Stimulated activated naive CD8-positive, alpha-beta T cell treated with anti-CD3 and anti-CD28 coated beads, Interleukin-15, amount 100 ng/mL, for 72 hours (primary cell): Measurements from ENCODE around the gene FGF5.
"Not testable (repeated sequence)": the region's sequence is repeated elsewhere in the genome, so short reads cannot be mapped to it uniquely, and the experiment has no call there.

Source experiments
- ATAC-seq: fragments of 150-1000 bp; cut with Tn5 transposase; 2 replicates; pipeline ENCODE4 v1.10.0; 2021; ENCODE audit warnings: mild to moderate bottlenecking, moderate library complexity
- DNase-seq, 2 donors: peaks; one replicate each; pipeline ENCODE4 v3.0.0; 2021 to 2022
- H3K27ac Mint-ChIP-seq, 2 donors: one replicate each; pipeline ENCODE4 v1.8.0; 2022; ENCODE audit warnings: mild to moderate bottlenecking in 2 of 2, mixed read lengths in 2 of 2, moderate library complexity in 2 of 2
- H3K27me3 Mint-ChIP-seq: one replicate; pipeline ENCODE4 v1.8.0; 2022; ENCODE audit warnings: mixed read lengths
- H3K4me1 Mint-ChIP-seq: one replicate; pipeline ENCODE4 v1.8.0; 2022; ENCODE audit warnings: mild to moderate bottlenecking, mixed read lengths
- H3K4me3 Mint-ChIP-seq, 2 donors: one replicate each; pipeline ENCODE4 v1.8.0; 2022; ENCODE audit warnings: mild to moderate bottlenecking in 2 of 2, mixed read lengths in 2 of 2, moderate library complexity in 1 of 2
- H3K9me3 Mint-ChIP-seq, 2 donors: one replicate each; pipeline ENCODE4 v1.8.0; 2022; ENCODE audit warnings: mixed read lengths in 2 of 2

Gene FGF5

DNA sequence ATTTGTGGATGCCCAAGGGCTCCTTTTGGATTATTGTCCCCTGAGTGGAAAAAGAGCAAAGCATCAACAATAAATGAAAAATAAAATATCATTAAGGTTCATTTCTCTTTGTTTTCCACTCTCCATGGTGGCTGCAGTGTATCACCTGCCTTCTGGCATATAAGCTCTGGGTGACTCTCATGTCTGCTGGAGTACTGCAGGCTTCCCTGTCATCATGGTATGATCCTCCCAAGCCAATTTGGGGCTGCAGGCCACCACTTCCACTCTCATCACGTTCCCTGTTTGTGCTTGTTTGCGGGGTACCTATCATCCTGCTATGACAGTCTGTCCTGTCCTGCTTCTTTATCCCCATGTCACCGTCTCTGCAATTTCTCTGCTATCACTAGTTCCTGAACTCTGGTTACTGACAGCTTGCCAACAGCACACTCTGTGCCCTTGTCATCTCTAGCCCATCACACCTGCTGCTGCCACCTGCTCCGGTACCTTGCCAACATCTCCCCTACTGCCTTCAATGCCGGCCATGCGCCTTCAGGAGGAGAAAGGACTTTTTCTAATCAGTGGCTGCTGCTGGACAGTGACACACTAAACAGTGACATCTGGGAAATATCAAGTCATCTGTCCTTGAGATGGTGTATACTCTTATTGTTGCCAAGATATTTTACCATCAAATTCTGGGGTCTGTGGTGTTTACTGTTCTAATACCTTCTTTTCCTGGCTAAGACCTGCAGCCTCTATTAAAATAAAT is 23.0 kb upstream of the FGF5 start:
- no peak for ATAC-seq
- no peaks in the 10 kb centered on the region for H3K9me3 Mint-ChIP-seq
- H3K27ac Mint-ChIP-seq = no peak overlapping the region
- H3K4me1 Mint-ChIP-seq = no peaks in the 10 kb centered on the region
- no peak for DNase-seq
- H3K27me3 Mint-ChIP-seq = no peaks in the 10 kb centered on the region
- no peak overlapping the region for H3K4me3 Mint-ChIP-seq

DNA sequence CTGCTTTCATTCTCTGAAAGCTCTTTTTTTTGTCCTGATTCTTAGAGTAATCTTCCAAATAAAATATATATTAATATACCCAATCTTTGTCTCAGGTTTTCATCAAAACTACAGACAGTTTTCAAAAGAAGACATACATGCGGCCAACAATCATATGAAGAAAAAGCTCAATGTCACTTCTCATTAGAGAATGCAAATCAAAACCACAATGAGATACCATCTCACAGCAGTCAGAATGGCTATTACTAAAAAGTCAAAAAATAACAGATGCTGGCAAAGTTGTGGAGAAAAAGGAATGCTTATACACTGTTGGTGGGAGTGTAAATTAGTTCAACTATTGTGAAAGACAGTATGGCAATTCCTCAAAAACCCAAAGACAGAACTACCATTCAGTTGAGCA is 19.0 kb upstream of the FGF5 start:
- not testable (repeated sequence) for DNase-seq, H3K27me3 Mint-ChIP-seq, H3K4me3 Mint-ChIP-seq, H3K4me1 Mint-ChIP-seq, H3K27ac Mint-ChIP-seq, ATAC-seq, H3K9me3 Mint-ChIP-seq

DNA sequence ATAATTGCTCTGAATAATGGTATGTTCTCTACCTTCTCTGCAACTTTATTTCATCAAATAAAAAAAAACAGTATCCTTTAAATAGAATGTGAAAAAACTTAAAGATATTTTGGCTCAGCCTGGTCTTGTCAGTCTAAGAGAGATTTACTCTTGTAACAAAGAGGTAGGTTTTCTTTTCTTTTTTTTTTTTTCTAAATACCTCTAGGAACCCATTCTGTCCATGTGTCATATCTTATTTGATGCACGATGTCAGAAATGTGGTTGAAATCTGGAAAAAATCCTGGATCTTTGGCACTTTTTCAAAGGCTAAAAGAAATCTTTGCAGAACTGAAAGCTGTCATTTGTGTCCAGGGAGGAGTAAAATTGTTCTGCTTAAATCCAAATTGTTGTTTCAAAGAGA is 17.3 kb upstream of the FGF5 start:
- H3K27me3 Mint-ChIP-seq = no peaks in the 10 kb centered on the region
- H3K4me1 Mint-ChIP-seq = no peaks in the 10 kb centered on the region
- ATAC-seq (no peak), DNase-seq (no peak)
- no peaks in the 10 kb centered on the region for H3K9me3 Mint-ChIP-seq
- H3K27ac Mint-ChIP-seq = no peak overlapping the region
- H3K4me3 Mint-ChIP-seq = no peak overlapping the region

DNA sequence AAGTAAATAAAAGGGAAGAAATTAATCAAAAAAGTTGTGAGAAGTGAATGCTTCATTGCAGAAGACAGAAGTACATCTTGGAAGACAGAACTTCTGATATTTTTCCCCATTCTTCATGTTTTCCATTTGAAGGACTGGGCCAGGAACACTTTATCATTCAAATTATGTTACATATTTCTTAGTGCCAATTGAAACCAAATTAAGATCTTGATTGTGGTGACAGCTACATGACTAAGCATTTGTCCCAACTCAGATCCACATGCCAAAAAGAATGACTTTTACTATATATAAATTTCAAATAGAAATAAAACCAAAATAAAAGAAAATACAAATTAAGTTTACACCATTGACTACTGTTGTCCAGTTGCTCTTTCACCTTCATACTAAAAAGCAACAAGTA is 14.0 kb upstream of the FGF5 start:
- H3K27me3 Mint-ChIP-seq = peaks cover 11% of the 10 kb centered on the region
- no peaks in the 10 kb centered on the region for H3K4me1 Mint-ChIP-seq
- no peak overlapping the region for H3K4me3 Mint-ChIP-seq
- DNase-seq = no peak
- no peak overlapping the region for H3K27ac Mint-ChIP-seq
- no peak for ATAC-seq
- no peaks in the 10 kb centered on the region for H3K9me3 Mint-ChIP-seq

DNA sequence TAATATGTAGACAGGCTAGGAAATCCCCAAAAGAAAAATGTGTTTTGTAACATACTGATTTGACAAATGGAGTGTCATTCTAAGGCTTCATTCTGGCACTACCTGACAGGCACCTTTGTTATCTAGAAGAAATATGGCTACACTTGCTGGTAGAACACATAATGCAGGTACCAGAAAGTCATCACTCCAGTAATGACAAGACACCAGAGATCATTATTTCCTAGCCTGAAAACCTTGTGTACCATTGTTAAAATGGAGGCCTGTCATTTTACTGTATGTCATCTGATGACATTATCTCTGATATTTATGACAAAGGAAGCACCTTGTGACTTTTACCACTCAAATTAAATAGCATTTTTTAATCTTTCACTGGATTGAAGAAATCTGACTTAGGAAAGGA is 13.5 kb upstream of the FGF5 start:
- H3K27me3 Mint-ChIP-seq = peaks cover 16% of the 10 kb centered on the region
- no peaks in the 10 kb centered on the region for H3K9me3 Mint-ChIP-seq
- DNase-seq (no peak), ATAC-seq (no peak)
- no peak overlapping the region for H3K27ac Mint-ChIP-seq
- no peak overlapping the region for H3K4me3 Mint-ChIP-seq
- H3K4me1 Mint-ChIP-seq = no peaks in the 10 kb centered on the region

DNA sequence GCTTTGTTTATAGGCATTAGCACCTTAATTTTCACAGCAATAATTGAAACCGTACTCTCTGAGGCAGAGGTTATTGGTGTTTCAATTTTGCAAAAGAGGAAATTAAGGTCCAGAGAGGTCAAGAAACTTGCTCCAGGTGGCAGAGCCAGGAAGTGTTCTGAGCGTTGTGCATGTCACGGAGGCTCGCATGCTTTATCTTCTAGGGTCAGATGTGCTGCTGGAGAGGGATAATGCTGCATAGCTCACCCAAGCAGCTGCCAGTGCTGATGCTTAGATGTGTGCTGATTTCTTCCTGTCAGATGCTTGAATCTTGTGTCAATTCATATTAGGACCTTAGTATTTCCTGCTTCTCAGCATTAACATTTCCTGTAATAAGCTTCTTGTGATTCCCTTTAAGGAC is 13.0 kb upstream of the FGF5 start:
- peaks cover 18% of the 10 kb centered on the region for H3K27me3 Mint-ChIP-seq
- no peak for DNase-seq
- H3K4me3 Mint-ChIP-seq = no peak overlapping the region
- H3K9me3 Mint-ChIP-seq = no peaks in the 10 kb centered on the region
- H3K4me1 Mint-ChIP-seq = no peaks in the 10 kb centered on the region
- no peak for ATAC-seq
- H3K27ac Mint-ChIP-seq = no peak overlapping the region

DNA sequence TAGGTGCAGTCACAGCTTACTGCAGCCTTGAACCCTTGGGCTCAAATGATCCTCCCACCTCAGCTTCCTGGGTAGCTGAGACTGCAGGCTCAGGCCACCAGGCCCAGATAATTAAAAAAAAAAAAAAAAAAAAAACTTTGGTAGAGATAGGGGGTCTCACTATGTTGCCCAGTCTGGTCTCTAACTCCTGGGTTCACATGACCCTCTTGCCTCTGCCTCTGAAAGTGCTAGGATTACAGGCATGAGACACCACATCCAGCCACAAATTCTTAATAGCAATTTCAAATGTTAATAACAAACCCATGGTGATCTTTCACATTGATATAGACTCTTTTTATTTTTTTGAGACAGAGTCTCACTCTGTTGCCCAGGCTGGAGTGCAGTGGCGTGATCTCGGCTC is 12.3 kb upstream of the FGF5 start:
- DNase-seq (no peak), ATAC-seq (no peak)
- Mint-ChIP-seq H3K9me3 (no peaks in the 10 kb centered on the region), H3K4me3 (no peak overlapping the region), H3K4me1 (no peaks in the 10 kb centered on the region), H3K27me3 (peaks cover 18% of the 10 kb centered on the region), H3K27ac (no peak overlapping the region)

DNA sequence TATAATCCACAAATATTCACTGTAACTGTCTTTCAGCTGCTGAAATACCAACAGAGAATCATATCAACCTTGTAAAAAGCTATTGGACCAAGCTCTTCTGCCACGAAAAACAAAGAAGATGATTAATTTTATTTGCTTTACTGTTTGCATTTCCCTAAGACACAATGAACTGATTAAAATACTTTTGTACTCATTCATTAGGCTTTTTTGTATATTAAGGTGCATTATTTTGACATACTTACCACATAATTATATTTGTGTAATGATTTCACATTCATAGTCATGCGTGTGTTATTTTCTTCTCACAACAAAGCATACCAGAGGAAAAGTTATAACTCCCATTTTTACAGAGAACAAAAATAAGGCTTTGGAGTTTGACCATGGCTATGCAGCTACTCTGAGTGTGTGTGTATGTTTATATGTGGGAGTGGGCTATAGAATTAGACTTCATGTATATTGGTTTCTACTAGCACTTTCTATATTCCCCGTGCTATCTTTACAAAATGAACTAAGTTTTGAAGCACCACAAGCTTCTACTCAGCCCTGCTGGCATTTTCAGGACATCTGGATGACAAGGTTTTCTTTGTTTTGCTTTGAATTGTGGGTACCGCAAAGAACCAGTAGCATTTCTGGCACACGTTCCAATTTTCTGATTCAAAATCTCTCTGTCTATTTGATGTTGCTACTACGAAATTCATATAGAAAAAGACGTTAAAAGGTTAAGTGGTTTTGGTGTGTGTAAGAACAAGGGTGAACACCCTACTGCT is 11.0 kb upstream of the FGF5 start:
- peaks cover 18% of the 10 kb centered on the region for H3K27me3 Mint-ChIP-seq
- H3K4me3 Mint-ChIP-seq = no peak overlapping the region
- no peak for DNase-seq
- no peaks in the 10 kb centered on the region for H3K9me3 Mint-ChIP-seq
- ATAC-seq = no peak
- no peaks in the 10 kb centered on the region for H3K4me1 Mint-ChIP-seq
- H3K27ac Mint-ChIP-seq = no peak overlapping the region

DNA sequence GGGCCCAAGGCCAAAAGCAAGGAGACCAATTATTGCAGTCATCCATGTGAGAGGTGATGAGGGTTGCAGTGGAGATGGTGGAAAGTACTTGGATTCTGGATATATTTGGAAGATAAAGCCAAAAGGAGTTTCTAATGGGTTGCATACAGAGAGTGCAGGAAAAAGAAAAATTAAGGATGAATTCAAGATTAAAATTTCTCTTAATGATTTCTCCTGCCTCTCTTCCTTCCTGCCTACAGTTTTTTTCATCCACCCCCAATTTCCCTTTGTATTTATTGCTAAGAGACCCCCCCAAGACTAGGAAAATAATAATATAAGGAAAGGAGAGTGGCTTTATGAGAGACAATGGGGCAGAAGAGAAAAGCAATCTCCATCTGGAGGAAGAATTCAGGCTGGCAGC is 8.6 kb upstream of the FGF5 start:
- ATAC-seq = no peak

DNA sequence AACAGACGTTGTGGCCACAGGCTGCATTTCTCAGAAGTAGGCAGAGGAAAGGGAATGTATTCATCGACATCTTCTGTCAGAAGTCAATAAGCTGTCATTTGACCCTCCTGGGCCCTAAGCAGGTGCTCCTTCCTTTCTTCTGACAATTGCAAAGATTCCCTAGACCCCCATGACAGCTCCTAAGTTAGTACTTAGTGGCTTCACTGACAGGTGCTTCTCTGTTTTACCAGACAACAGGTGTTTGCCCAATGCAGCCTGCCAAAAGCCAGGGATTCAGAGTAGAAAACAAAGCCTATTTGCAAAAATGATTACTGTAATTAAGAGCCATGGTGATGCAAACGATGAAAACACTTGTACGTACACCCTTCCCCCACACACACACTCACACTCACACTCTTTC is 7.5 kb upstream of the FGF5 start:
- Mint-ChIP-seq H3K9me3 (no peaks in the 10 kb centered on the region), H3K27ac (no peak overlapping the region), H3K4me3 (no peak overlapping the region), H3K4me1 (no peaks in the 10 kb centered on the region), H3K27me3 (peaks cover 49% of the 10 kb centered on the region)
- ATAC-seq (no peak), DNase-seq (no peak)

More for the DNA sequence above, 8.6 kb upstream of the FGF5 start:
- Mint-ChIP-seq H3K27me3 (peaks cover 37% of the 10 kb centered on the region), H3K27ac (no peak overlapping the region), H3K4me3 (no peak overlapping the region), H3K4me1 (no peaks in the 10 kb centered on the region), H3K9me3 (no peaks in the 10 kb centered on the region)
- DNase-seq = no peak

DNA sequence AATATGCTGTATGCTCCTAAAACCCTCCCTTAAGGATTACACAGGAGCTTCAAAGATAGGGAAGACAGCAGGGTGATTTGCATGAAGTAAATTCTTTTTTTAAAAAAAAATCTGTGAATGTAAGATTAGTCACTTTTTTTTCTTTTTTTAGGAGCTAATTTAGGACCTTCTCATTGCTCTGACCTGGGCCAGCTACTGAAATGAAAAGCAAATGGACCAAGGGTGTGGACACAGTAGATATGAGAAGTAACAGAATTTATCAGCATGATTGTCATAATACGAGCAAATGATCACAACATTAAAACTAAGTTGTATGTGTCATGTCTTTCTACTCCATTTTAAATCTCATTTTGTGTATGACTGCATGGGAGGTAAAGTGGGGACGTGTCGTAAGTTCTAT is 6.6 kb upstream of the FGF5 start:
- no peaks in the 10 kb centered on the region for H3K9me3 Mint-ChIP-seq
- no peak overlapping the region for H3K27ac Mint-ChIP-seq
- peaks cover 57% of the 10 kb centered on the region for H3K27me3 Mint-ChIP-seq
- H3K4me3 Mint-ChIP-seq = no peak overlapping the region
- peaks cover 5% of the 10 kb centered on the region for H3K4me1 Mint-ChIP-seq
- DNase-seq (no peak), ATAC-seq (no peak)

DNA sequence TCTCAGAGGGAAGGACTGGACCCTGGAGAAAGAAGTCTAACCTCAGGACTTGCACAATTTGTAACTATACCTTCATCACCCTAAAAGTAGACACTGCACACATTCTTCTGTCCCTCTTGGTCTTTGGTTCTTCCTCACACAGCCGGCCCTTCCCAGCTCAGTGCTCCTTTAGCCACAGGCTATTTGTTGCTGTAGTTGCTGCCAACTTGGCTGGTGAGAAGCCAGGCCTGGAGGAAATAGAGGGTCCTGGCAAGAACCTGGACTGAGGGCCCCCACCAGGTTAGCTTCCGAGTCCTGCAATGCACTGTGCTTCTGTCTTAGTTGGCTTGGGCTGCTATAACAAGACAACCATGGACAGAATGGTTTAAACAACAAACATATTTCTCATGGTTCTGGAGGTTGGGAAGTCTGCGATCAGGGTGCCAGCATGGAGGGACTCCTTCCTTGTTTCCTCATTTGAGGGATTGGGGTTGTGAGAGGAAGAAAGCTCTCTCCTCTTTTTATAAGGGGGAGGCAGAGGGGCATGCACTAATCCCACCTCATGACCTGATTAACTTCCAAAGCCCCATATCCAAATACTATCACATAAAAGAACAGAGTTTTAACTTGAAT is 4.4 kb upstream of the FGF5 start:
- no peak overlapping the region for H3K27ac Mint-ChIP-seq
- peaks cover 72% of the 10 kb centered on the region for H3K27me3 Mint-ChIP-seq
- H3K4me1 Mint-ChIP-seq = peaks cover 23% of the 10 kb centered on the region
- no peak for ATAC-seq
- DNase-seq = no peak
- no peak overlapping the region for H3K4me3 Mint-ChIP-seq
- H3K9me3 Mint-ChIP-seq = no peaks in the 10 kb centered on the region

DNA sequence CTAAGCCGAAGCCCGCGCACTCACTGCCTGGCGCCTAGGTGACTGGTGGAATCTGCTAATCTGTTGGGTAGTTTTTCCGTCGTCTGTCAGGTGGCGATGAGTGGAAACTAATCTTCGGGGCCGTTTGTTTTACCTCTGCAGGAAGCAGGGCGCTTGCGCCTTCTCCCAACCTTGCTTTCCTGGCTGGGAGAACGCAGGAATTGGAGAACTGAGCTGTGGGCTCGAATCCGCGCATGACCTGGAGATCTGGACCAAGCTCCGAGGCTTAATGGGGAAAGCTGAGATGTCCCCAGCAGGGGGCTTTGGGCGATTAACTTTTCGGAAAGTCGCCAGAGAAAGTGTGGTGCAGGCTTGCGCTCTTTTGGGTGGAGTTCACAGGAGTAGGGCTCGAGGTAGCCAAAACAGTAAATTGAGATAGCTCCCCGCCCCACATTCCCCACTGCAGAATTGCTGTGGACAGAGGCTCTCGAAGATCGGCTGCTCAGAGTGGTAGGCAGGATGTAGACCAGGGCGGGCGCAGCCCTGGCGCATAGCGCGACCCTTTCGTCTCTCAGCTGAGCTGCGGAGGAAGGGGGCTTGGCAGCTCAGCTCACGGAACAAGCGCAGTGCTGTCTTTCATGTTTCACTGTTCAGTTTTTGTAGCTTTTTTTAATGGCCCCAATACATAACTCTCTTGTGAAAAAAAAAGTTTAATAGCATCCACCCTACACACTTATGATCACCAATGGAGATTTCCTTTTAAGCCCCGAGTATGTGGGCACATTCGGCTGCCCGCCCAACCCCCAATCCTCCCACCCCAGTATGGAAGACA is 2.7 kb upstream of the FGF5 start:
- H3K9me3 Mint-ChIP-seq = no peaks in the 10 kb centered on the region
- peaks cover 35% of the 10 kb centered on the region for H3K4me1 Mint-ChIP-seq
- peaks cover 78% of the 10 kb centered on the region for H3K27me3 Mint-ChIP-seq
- peak overlapping the region in 1 of 2 donors; percentile 48 for H3K27ac Mint-ChIP-seq
- no peak overlapping the region for H3K4me3 Mint-ChIP-seq
- no peak for DNase-seq
- ATAC-seq = no peak

DNA sequence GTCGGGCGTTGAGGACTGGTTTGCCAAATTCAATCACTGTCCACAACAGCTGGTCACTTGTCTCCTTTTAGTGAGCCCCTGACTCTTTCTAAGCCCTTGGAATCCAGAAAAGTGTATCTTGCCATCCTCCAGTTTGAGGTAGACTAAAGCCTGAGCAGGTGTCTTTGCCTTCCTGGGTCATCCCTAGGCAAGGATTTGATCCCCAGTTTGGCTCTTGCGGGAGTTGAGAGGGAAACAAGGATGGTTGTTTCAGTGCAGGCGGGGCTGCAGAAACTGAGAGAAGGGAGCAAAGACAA is 2.2 kb upstream of the FGF5 start:
- Mint-ChIP-seq H3K27ac (peak overlapping the region in 1 of 2 donors; percentile 48), H3K4me1 (peaks cover 36% of the 10 kb centered on the region), H3K4me3 (no peak overlapping the region), H3K9me3 (no peaks in the 10 kb centered on the region), H3K27me3 (peaks cover 84% of the 10 kb centered on the region)
- ATAC-seq = no peak
- no peak for DNase-seq

DNA sequence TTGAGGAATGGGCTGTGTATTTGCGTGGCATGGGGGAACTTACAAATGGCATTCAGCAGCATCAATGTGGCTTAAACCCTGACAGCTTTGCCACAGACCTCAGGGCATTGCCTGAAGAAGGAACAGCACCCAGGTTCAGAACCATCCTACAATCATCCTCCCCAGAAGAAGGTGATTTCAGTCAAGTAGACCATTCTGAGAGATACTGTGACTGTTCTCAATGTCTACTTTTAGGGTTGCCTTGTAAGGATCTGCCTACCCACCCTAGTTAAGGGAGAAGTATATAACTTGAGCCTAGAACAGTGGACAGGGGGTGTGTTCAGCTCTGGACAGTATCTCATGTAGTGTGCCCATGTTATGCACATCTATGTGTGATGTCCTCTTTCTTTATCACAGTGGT is 1.6 kb upstream of the FGF5 start:
- peaks cover 36% of the 10 kb centered on the region for H3K4me1 Mint-ChIP-seq

More for the DNA sequence above, 1.6 kb upstream of the FGF5 start:
- H3K4me3 Mint-ChIP-seq = no peak overlapping the region
- no peaks in the 10 kb centered on the region for H3K9me3 Mint-ChIP-seq
- no peak overlapping the region for H3K27ac Mint-ChIP-seq
- DNase-seq (no peak), ATAC-seq (no peak)
- H3K27me3 Mint-ChIP-seq = peaks cover 89% of the 10 kb centered on the region
